ENCODE measurements around the gene HEXIM1.

- no peak for TF ChIP-seq POLR2A (IDR thresholded peaks at IDR 0.05; ENCODE audit: low read depth, low read length)
- TF ChIP-seq TAF1 (IDR thresholded peaks at IDR 0.05; ENCODE audit: borderline replicate concordance, low read depth, low read length) = no peak
These were observed 44.9 kb upstream of the HEXIM1 start for GRCh38 chr17:45103269-45103795.
